Mucosa of rectum (tissue), 2 donors: Measurements from ENCODE around the gene CELSR1.

Experiments
- H3K27ac ChIP-seq, 2 donors: one replicate each; pipeline ENCODE4 v1.7.0; 2013; ENCODE audit warnings: inconsistent platforms in 2 of 2, low read depth in 2 of 2, low read length in 2 of 2
- H3K27me3 ChIP-seq, 2 donors: one replicate each; pipeline ENCODE4 v1.7.0; 2013; ENCODE audit warnings: low read length in 2 of 2; ENCODE audit not compliant: control insufficient read depth in 2 of 2, insufficient read depth in 2 of 2
- H3K36me3 ChIP-seq, 2 donors: one replicate each; pipeline ENCODE4 v1.7.0; 2013; ENCODE audit warnings: low read length in 2 of 2; ENCODE audit not compliant: control insufficient read depth in 2 of 2, insufficient read depth in 2 of 2
- H3K4me1 ChIP-seq, 2 donors: one replicate each; pipeline ENCODE4 v1.7.0; 2013; ENCODE audit warnings: low read length in 2 of 2, mild to moderate bottlenecking in 1 of 2; ENCODE audit not compliant: control insufficient read depth in 2 of 2, insufficient read depth in 2 of 2
- H3K4me3 ChIP-seq, 2 donors: one replicate each; pipeline ENCODE4 v1.7.0; 2013; ENCODE audit warnings: low read length in 2 of 2
- H3K9ac ChIP-seq, 2 donors: one replicate each; pipeline ENCODE4 v1.7.0; 2013; ENCODE audit warnings: low read length in 2 of 2, low read depth in 1 of 2, mild to moderate bottlenecking in 1 of 2
- H3K9me3 ChIP-seq, 2 donors: one replicate each; pipeline ENCODE4 v1.7.0; 2013; ENCODE audit warnings: low read length in 2 of 2; ENCODE audit not compliant: control insufficient read depth in 2 of 2
- donor health status: healthy.
- donor health status: Normal muscosa, but diverticular disease.

The CELSR1 gene

DNA sequence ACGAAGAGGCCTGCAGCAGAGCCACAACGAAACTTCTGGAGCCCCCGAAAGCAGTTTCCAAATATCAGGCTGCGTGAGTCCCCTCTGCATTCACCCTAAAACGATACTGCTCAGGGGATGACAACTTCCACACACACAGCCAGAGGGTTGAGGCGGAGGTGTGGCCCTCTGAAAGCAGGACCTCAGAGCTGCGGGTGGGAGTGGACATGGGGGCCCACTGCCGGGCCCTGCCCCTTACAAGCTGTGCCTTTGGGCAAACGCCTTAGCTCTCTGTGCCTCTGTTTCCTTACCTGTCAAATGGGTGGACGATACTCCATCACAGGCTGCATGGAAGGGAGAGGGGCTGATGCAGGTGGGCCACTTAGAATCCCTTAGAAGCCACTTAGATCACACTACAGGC is 148.8 kb downstream of the CELSR1 start:
- Histone ChIP-seq H3K27me3 (no peaks in the 10 kb centered on the region), H3K27ac (no peak overlapping the region), H3K4me1 (no peaks in the 10 kb centered on the region), H3K36me3 (no peaks in the 10 kb centered on the region), H3K9ac (no peak overlapping the region), H3K4me3 (no peak overlapping the region), H3K9me3 (no peaks in the 10 kb centered on the region)

- H3K4me3 ChIP-seq = no peak overlapping the region
- no peaks in the 10 kb centered on the region for H3K9me3 ChIP-seq
- H3K27me3 ChIP-seq = no peaks in the 10 kb centered on the region
These were observed 149.7 kb downstream of the CELSR1 start for GRCh38 chr22:46387748-46388147.

GRCh38 chr22:46386312-46386711 is 151.1 kb downstream of the CELSR1 start:
- no peak overlapping the region for H3K9ac ChIP-seq
- H3K9me3 ChIP-seq = no peaks in the 10 kb centered on the region
- H3K36me3 ChIP-seq = no peaks in the 10 kb centered on the region
- no peaks in the 10 kb centered on the region for H3K4me1 ChIP-seq
- H3K4me3 ChIP-seq = no peak overlapping the region
- H3K27ac ChIP-seq = no peak overlapping the region
- no peaks in the 10 kb centered on the region for H3K27me3 ChIP-seq

More at GRCh38 chr22:46387748-46388147, 149.7 kb downstream of the CELSR1 start:
- Histone ChIP-seq H3K9ac (no peak overlapping the region), H3K27ac (no peak overlapping the region), H3K36me3 (no peaks in the 10 kb centered on the region), H3K4me1 (no peaks in the 10 kb centered on the region)

DNA sequence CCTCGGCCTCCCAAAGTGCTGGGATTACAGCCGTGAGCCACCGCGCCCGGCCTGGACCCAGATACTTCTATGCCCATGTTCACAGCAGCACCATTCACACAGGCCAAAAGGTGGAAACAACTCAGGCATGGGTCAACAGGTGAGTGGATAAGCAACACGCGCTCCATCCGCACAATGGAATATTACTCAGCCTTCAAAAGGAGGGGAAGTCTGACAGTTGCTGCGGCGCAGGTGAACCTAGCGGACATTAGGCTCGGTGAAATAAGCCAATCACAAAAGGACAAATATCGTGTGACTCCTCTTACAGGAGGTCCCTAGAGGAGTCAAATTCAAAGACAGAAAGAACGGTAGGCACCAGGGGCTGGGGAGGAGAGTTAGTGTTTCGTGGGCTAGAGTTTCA is 154.9 kb downstream of the CELSR1 start:
- Histone ChIP-seq H3K9ac (no peak overlapping the region), H3K4me3 (no peak overlapping the region), H3K4me1 (peaks cover 16 to 27% of the 10 kb centered on the region in 2 donors), H3K27ac (no peak overlapping the region), H3K9me3 (no peaks in the 10 kb centered on the region), H3K36me3 (no peaks in the 10 kb centered on the region), H3K27me3 (no peaks in the 10 kb centered on the region)

- Histone ChIP-seq H3K27me3 (no peaks in the 10 kb centered on the region), H3K36me3 (no peaks in the 10 kb centered on the region), H3K4me3 (no peak overlapping the region), H3K9ac (no peak overlapping the region), H3K9me3 (no peaks in the 10 kb centered on the region), H3K27ac (no peak overlapping the region), H3K4me1 (peaks cover 20 to 35% of the 10 kb centered on the region in 2 donors)
These were observed 155.7 kb downstream of the CELSR1 start for GRCh38 chr22:46381731-46382130.

DNA sequence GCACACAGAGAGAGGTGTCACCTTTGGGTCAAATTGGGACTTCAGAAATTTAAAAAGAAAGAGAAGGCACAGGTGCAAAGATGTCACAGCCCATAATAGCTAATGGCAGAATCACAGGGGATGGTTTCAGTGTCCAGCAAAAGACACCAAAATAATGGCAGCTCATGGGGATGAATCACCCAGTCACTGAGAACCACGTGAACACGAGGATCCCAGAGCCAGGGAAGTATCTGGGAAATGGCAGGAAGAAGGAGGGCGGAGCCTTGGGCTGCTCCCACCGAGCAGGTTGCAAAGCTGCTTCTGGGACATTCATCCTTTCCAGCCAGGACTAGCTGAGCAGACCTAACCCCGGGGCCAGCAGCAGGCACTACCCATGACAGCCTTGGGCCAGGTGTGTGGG is 156.3 kb downstream of the CELSR1 start:
- H3K36me3 ChIP-seq = no peaks in the 10 kb centered on the region
- H3K27me3 ChIP-seq = no peaks in the 10 kb centered on the region
- no peak overlapping the region for H3K9ac ChIP-seq
- peaks cover 20 to 36% of the 10 kb centered on the region in 2 donors for H3K4me1 ChIP-seq
- H3K9me3 ChIP-seq = no peaks in the 10 kb centered on the region
- no peak overlapping the region for H3K4me3 ChIP-seq
- H3K27ac ChIP-seq = no peak overlapping the region

DNA sequence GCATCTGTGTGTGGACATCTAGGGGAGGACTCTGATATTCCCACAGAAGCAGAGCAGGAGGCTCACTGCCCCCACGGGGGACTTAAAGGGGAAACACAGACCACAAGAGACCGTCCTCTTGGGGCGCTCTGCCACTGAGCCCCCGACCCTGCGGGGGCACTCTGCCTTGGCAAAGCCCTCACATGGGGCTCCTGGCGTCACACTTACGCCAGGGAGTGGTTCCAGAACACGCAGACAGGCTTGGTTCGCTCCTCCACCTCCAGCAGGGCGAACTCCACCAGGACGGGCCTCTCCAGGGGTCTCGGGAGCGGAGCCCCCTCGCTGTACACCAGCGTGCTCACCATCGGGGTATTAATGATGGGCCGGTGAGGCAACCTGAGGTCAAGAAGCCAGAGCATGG is 156.8 kb downstream of the CELSR1 start:
- Histone ChIP-seq H3K4me3 (no peak overlapping the region), H3K27ac (no peak overlapping the region), H3K36me3 (no peaks in the 10 kb centered on the region), H3K27me3 (no peaks in the 10 kb centered on the region), H3K9me3 (peaks cover 0 to 2% of the 10 kb centered on the region in 2 donors), H3K4me1 (peaks cover 20 to 36% of the 10 kb centered on the region in 2 donors), H3K9ac (no peak overlapping the region)

DNA sequence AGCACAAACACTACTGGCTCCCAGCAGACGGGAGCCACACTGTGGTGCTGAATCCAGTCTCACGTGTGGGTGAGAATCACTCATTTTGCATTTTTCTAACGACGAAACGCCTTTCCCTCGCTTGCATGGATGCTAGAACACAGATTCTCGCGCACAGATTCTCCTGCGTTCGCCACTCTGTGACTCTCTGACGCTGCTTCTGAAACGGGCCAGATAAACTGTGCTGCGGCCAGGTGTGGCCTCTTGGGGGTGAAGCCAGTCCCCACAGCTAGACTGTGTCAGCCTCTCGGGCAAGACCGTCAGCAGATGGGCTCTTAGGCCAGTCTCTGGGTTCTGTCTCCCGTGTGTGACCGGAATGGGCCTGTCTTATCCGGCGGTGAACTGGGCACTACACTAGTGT is 157.4 kb downstream of the CELSR1 start:
- no peaks in the 10 kb centered on the region for H3K27me3 ChIP-seq
- no peak overlapping the region for H3K9ac ChIP-seq
- H3K36me3 ChIP-seq = no peaks in the 10 kb centered on the region
- H3K9me3 ChIP-seq = peaks cover 0 to 2% of the 10 kb centered on the region in 2 donors
- H3K4me1 ChIP-seq = peaks cover 20 to 36% of the 10 kb centered on the region in 2 donors
- peak overlapping the region; percentile 46 to 55 for H3K4me3 ChIP-seq
- no peak overlapping the region for H3K27ac ChIP-seq

DNA sequence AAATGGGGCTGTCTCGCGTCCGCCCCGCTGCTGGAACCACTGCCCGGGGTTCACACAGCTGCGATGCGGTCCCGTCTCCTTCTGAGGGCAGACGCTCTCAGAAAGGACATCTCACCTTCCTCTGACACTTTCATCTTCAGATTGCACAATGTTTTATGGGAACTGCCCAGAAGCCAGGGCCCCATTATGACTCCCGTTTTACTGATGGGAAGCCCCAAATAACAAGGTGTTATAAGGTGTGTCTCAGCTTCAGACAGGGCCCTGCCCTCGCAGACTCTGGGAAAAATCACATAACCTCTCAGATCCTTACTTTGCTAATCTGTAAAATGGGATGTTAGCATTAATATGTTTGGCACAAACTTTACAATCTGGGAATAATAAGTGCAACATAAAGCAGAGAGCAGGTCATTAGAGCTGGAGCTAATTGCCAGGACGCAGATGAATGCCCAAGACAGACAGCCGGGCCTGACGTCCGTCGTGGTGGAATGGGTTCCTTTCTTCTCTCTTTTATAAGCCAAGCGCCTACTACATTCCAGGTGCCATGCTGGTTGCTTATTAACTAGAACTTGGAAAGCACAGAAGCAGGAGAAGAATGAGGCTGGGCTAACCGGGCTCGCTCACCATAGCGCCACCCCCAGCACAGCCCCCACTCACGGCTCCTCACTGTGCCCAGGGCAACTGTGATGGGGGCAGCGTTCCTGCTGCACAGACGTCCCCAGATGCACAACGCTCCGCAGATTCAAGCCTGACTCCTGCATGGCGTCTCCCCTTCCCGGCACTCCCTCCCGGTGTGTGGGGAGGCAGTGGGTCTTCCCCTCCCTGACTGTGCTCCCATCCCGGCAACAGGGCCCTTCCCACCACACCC is 158.1 kb downstream of the CELSR1 start:
- Histone ChIP-seq H3K36me3 (no peaks in the 10 kb centered on the region), H3K27me3 (no peaks in the 10 kb centered on the region), H3K9ac (peak overlapping the region; percentile 14 to 54), H3K27ac (peak overlapping the region; percentile 58 to 75), H3K9me3 (peaks cover 0 to 2% of the 10 kb centered on the region in 2 donors), H3K4me1 (peaks cover 24 to 43% of the 10 kb centered on the region in 2 donors), H3K4me3 (peak overlapping the region; percentile 46 to 55)

- Histone ChIP-seq H3K36me3 (no peaks in the 10 kb centered on the region), H3K4me3 (no peak overlapping the region), H3K4me1 (peaks cover 31 to 51% of the 10 kb centered on the region in 2 donors), H3K9me3 (peaks cover 0 to 2% of the 10 kb centered on the region in 2 donors), H3K27me3 (no peaks in the 10 kb centered on the region), H3K27ac (peak overlapping the region; percentile 58 to 75), H3K9ac (peak overlapping the region in 1 of 2 donors; percentile 54)
These were observed 158.9 kb downstream of the CELSR1 start for GRCh38 chr22:46378426-46379065.
